Measurements from ENCODE around the gene FLCN. TPM values are rescaled to one million over a fixed set of nuclear protein-coding genes. Genes with fewer than 3 reads are reported as not detected.

Gene FLCN
- total and polyA plus RNA-seq, 4 donors, result 31.4 to 118 (median 80.1) TPM

DNA sequence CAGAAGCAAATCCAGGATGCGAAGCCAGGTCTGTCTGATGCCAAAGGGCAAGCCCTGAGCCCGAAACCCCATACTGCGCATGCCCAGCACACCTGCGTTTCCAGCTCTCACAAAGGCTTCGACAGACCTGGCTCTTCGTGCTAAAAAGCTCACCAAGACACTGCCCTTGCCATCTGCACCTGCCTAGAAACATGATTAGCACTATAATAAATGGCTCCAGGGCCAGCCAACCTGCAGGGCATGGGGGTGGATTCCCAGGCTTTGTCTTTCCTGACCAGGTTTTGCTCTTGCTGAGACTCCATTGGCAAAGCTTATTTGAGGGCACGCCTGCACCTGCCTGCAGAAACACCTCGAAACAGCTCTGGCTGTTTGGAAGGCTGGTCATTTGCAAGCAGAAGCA lies 16.4 kb downstream of the FLCN start:
- ATAC-seq (ENCODE audit: insufficient read depth, low FRiP score) (no peak), DNase-seq (no peak)
- Histone ChIP-seq H3K9ac (ENCODE audit: insufficient read depth in 1 of 2, low read length in 2 of 2) (no peak overlapping the region), H3K9me3 (ENCODE audit: control insufficient read depth in 4 of 4, insufficient read depth in 3 of 4, low read length in 3 of 4) (no peaks in the 10 kb centered on the region), H3K4me3 (no peak overlapping the region), H3K4me1 (ENCODE audit: control insufficient read depth in 5 of 5, insufficient read depth in 5 of 5, low read length in 5 of 5) (no peaks in the 10 kb centered on the region), H3K27me3 (ENCODE audit: control insufficient read depth in 3 of 3, insufficient read depth in 3 of 3, low read length in 2 of 3) (no peaks in the 10 kb centered on the region), H3K27ac (ENCODE audit: low read depth in 1 of 2, low read length in 1 of 2) (no peak overlapping the region), H3K36me3 (ENCODE audit: control insufficient read depth in 4 of 4, insufficient read depth in 4 of 4, low read length in 4 of 4) (peaks cover 39 to 87% (median 55%) of the 10 kb centered on the region in 4 donors)
- WGBS, 2 donors, result 97 to 99% methylated on average over 8 of the region's 8 CpGs
- TF ChIP-seq, protein P1, sequence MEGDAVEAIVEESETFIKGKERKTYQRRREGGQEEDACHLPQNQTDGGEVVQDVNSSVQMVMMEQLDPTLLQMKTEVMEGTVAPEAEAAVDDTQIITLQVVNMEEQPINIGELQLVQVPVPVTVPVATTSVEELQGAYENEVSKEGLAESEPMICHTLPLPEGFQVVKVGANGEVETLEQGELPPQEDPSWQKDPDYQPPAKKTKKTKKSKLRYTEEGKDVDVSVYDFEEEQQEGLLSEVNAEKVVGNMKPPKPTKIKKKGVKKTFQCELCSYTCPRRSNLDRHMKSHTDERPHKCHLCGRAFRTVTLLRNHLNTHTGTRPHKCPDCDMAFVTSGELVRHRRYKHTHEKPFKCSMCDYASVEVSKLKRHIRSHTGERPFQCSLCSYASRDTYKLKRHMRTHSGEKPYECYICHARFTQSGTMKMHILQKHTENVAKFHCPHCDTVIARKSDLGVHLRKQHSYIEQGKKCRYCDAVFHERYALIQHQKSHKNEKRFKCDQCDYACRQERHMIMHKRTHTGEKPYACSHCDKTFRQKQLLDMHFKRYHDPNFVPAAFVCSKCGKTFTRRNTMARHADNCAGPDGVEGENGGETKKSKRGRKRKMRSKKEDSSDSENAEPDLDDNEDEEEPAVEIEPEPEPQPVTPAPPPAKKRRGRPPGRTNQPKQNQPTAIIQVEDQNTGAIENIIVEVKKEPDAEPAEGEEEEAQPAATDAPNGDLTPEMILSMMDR (IDR thresholded peaks at IDR 0.05; ENCODE audit: control extremely low read depth, extremely low read depth), result no peak

DNA sequence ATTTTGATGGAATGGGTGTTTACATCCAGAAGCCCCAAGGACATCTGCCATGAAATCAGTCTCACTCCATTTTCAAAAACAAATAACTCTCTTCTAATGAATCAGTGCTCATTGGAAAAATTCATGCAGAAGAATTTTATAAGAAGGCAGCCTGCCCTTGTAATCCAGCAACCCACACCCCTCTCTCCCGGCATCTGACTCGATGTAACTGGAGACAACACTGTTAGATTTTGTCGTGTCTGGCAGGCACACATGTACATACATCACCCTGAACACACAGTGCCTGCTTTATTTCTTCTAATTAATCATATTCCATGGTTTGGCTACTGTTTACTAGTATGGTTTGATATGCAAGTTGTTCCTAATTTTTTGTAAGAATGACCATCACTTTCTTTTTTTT lies 19.0 kb downstream of the FLCN start:
- H3K27ac ChIP-seq (ENCODE audit: low read depth in 1 of 2, low read length in 1 of 2), result no peak overlapping the region
- no peak overlapping the region for H3K9ac ChIP-seq (ENCODE audit: insufficient read depth in 1 of 2, low read length in 2 of 2)
- DNase-seq (no peak), ATAC-seq (ENCODE audit: insufficient read depth, low FRiP score) (no peak)
- H3K36me3 ChIP-seq (ENCODE audit: control insufficient read depth in 4 of 4, insufficient read depth in 4 of 4, low read length in 4 of 4), result peaks cover 36 to 84% (median 45%) of the 10 kb centered on the region in 4 donors
- 93 to 95% methylated on average over 3 of the region's 3 CpGs for WGBS, 2 donors
- no peaks in the 10 kb centered on the region for H3K9me3 ChIP-seq (ENCODE audit: control insufficient read depth in 4 of 4, insufficient read depth in 3 of 4, low read length in 3 of 4)
- no peaks in the 10 kb centered on the region for H3K27me3 ChIP-seq (ENCODE audit: control insufficient read depth in 3 of 3, insufficient read depth in 3 of 3, low read length in 2 of 3)
- H3K4me3 ChIP-seq, result no peak overlapping the region
- no peaks in the 10 kb centered on the region for H3K4me1 ChIP-seq (ENCODE audit: control insufficient read depth in 5 of 5, insufficient read depth in 5 of 5, low read length in 5 of 5)
- TF ChIP-seq, protein P1 (IDR thresholded peaks at IDR 0.05; ENCODE audit: control extremely low read depth, extremely low read depth), result no peak

DNA sequence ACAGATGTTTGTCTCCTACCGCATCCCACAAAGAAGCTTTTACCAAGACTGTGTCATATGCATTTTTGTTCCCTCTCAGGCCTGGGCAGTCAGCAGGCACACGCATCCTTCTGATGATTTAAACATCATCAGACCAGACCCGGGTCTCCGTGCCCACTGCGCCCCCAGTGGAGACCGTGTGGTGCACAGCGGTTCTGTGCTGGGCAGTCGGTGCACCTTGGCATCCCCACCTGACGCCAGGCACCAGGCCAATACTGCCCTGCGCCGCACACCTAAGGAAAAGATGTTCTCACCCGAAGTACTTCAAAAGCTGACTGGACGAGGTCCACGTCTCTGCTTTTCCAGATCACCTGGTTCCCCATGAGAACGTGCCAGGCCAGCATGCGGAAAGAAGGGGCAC lies 20.2 kb downstream of the FLCN start:
- peaks cover 35 to 80% (median 41%) of the 10 kb centered on the region in 4 donors for H3K36me3 ChIP-seq (ENCODE audit: control insufficient read depth in 4 of 4, insufficient read depth in 4 of 4, low read length in 4 of 4)
- DNase-seq, result no peak

More for the DNA sequence above, 20.2 kb downstream of the FLCN start:
- TF ChIP-seq, protein P1 (IDR thresholded peaks at IDR 0.05; ENCODE audit: control extremely low read depth, extremely low read depth), result no peak
- WGBS, 2 donors, result 90 to 96% methylated on average over 16 of the region's 16 CpGs
- H3K9me3 ChIP-seq (ENCODE audit: control insufficient read depth in 4 of 4, insufficient read depth in 3 of 4, low read length in 3 of 4), result no peaks in the 10 kb centered on the region
- H3K4me1 ChIP-seq (ENCODE audit: control insufficient read depth in 5 of 5, insufficient read depth in 5 of 5, low read length in 5 of 5), result no peaks in the 10 kb centered on the region
- no peak overlapping the region for H3K27ac ChIP-seq (ENCODE audit: low read depth in 1 of 2, low read length in 1 of 2)
- no peak overlapping the region for H3K4me3 ChIP-seq
- H3K27me3 ChIP-seq (ENCODE audit: control insufficient read depth in 3 of 3, insufficient read depth in 3 of 3, low read length in 2 of 3), result no peaks in the 10 kb centered on the region
- no peak overlapping the region for H3K9ac ChIP-seq (ENCODE audit: insufficient read depth in 1 of 2, low read length in 2 of 2)
- ATAC-seq (ENCODE audit: insufficient read depth, low FRiP score), result no peak

All from lung (tissue), 12 donors.